A673 (cell line): ENCODE measurements around the gene ARHGAP26.

ENCODE experiments used
- EZH2 ChIP-seq: fragments of 200-600 bp; sonication (generic); IDR thresholded peaks from 2 replicates; pipeline ENCODE4 v1.6.1; 2017; ENCODE audit warnings: borderline replicate concordance, low read depth, mild to moderate bottlenecking, mixed read lengths, antibody characterized with exemption, low read length; ENCODE audit not compliant: poor library complexity, severe bottlenecking
- TF ChIP-seq, protein P1 (sequence below): fragments of 300-800, 200-600 bp; sonication (generic); conservative IDR thresholded peaks from 2 replicates; pipeline ENCODE4 v1.5.1; 2017; ENCODE audit warnings: low read depth, mild to moderate bottlenecking, antibody characterized with exemption, low read length, moderate library complexity, mixed read lengths

DNA sequence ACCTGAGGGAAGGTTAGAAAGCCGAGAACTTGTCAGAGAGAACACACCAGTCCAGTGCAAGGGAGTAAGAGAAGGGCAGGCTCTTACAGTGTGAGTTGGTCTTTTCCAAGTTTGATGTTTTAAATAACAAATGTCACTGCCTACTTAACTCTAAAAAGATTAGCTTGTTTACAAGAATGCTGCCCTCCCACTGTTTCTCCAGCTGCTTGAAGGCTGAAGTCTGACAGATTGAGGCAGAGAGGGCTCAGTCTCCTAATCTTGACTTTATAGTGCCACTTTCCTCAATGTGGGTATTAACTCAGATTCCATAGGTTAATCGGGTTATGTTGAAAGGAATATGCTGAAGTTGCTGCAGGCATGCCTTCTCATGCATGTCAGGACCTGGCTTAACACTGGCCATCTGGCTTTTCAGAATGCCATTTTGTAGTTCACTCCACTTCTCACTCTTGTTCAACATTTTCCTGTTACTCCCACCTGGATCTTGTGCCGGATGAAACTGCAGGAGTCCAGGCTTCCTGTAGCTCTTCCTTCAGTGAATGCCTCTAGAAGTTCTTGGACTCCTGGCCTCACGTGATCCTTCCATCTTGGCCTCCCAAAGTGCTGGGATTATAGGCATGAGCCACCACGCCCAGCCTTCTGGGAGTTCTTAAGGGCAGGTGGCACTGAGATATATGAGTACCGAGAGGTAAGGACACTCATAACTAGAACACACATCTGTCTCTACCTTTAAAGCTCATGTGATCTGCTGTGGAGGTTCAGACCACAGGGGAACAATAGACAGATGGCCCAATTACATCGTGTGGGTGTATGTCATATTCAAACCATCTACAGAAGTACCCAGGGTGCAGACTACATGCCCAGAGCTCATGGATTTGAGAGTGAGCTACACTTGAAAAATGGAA lies 249.7 kb downstream of the ARHGAP26 start:
- TF ChIP-seq, protein P1, sequence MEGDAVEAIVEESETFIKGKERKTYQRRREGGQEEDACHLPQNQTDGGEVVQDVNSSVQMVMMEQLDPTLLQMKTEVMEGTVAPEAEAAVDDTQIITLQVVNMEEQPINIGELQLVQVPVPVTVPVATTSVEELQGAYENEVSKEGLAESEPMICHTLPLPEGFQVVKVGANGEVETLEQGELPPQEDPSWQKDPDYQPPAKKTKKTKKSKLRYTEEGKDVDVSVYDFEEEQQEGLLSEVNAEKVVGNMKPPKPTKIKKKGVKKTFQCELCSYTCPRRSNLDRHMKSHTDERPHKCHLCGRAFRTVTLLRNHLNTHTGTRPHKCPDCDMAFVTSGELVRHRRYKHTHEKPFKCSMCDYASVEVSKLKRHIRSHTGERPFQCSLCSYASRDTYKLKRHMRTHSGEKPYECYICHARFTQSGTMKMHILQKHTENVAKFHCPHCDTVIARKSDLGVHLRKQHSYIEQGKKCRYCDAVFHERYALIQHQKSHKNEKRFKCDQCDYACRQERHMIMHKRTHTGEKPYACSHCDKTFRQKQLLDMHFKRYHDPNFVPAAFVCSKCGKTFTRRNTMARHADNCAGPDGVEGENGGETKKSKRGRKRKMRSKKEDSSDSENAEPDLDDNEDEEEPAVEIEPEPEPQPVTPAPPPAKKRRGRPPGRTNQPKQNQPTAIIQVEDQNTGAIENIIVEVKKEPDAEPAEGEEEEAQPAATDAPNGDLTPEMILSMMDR = no peak
- TF ChIP-seq EZH2 = no peak
